Heart left ventricle (tissue), 13 donors: ENCODE results near the gene GABARAPL2.
"Not testable (repeated sequence)": the region's sequence is repeated elsewhere in the genome, so short reads cannot be mapped to it uniquely, and the experiment has no call there.

ENCODE experiments used
- POLR2A ChIP-seq, 2 donors: fragments of 450-650 bp; IDR thresholded peaks; one replicate each; pipeline ENCODE4 v1.6.1; 2017; ENCODE audit warnings: antibody characterized with exemption in 2 of 2, mild to moderate bottlenecking in 2 of 2, moderate library complexity in 2 of 2
- TF ChIP-seq, protein P1 (sequence below), 12 donors: fragments of 200-600 bp; sonication (generic) in 4 of 12; IDR thresholded peaks; one replicate each; pipeline versions ENCODE4 v1.5.0 to v1.8.0; 2018 to 2022; ENCODE audit warnings: antibody characterized with exemption in 12 of 12, mild to moderate bottlenecking in 5 of 12
- donor health status: ischemic (EF 13 %, LVEDD 7.1; RV severe dilation, severe dysfunction).
- donor health status: DM: no; HTN: yes; CAD: no.
- donor health status: DM: no; HTN: no; CAD: no.
- donor health status: ischemic (EF 25% LVEDD 6.9; RV normal size, moderate dysfunction).
- donor health status: ischemic (EF 25% LVEDD 5.7; RV mildly dilated, moderate dysfunction).
- donor health status: ischemic (EF 35%, LVEDD 5.7; RV mildly dilated, moderate dysfunction).
- donor health status: nonischemic (EF 11% LVEDD 7.7; RV severe dilation, severe dysfunction).
- donor health status: DM: yes; HTN: yes; CAD: no.
- donor health status: PGD.
- donor health status: ischemic (EF 29% LVEDD 5.4; RV normal size, mild dysfunction).
- donor health status: nonischemic (EF 23%, LVEDD 6.1; RV moderate dilation, normal function).

DNA sequence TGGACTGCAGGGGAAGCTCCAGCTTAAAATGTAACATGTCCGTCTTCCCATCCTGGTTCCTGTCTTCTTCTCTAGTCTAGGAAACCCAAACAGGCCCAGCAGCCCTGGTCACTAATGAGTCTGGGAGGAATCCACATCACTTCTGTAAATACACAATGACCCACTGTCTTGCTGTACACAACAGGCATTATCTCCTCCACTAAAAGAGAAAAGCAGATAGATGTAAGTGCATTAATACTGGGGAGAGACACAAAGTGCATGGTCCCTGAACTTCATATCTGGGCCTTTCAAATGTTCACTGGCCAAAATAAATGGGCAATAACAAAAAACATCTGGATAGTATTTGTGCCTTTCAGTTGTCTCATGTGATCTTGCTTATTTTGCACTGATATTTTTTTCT lies 20.3 kb upstream of the GABARAPL2 start:
- TF ChIP-seq, protein P1, sequence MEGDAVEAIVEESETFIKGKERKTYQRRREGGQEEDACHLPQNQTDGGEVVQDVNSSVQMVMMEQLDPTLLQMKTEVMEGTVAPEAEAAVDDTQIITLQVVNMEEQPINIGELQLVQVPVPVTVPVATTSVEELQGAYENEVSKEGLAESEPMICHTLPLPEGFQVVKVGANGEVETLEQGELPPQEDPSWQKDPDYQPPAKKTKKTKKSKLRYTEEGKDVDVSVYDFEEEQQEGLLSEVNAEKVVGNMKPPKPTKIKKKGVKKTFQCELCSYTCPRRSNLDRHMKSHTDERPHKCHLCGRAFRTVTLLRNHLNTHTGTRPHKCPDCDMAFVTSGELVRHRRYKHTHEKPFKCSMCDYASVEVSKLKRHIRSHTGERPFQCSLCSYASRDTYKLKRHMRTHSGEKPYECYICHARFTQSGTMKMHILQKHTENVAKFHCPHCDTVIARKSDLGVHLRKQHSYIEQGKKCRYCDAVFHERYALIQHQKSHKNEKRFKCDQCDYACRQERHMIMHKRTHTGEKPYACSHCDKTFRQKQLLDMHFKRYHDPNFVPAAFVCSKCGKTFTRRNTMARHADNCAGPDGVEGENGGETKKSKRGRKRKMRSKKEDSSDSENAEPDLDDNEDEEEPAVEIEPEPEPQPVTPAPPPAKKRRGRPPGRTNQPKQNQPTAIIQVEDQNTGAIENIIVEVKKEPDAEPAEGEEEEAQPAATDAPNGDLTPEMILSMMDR (IDR thresholded peaks at IDR 0.05): not testable (repeated sequence)
- not testable (repeated sequence) for TF ChIP-seq POLR2A (IDR thresholded peaks at IDR 0.05)
